ENCODE data around the gene TROAP.

Gene TROAP

DNA sequence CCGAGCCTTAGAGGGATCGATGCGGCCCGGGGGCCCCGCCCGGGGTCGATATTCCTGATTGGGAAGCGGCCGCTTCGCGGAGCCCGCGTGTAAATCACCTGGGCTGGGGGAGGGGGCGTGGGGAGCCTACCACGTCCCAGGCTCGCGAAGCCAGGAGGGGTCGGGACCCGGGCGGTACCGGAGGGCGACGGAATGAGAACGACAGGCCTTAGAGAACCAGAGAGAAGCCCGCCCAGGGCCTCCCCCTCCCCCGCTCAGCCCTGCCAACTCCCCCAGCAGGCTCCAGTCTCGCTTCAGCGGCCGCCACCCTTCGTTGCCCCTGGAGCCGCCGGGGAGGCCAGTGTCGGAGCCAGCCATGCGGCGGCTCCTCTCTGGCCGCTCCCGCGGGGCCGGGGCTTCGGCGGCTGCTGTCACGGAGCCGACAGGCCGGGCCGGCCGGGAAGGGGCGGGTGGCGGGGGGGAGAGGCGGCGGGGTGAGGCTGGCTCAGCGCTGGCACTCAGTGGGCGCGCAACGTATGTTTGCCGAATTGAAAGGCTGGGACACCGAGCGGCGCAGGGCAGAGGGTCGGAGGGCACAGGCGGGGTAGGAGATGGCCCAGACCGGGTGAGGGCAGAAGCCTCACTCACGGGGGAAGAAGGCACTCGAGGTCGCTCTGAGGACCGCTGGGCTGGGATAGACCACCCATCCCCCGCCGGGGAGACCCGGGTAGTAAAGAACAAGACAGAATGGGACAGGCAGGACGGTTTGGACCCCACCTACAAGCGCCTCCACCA, 22.2 kb downstream of the TROAP start:
- peak overlapping the region; percentile 49 for H3K4me3 ChIP-seq (ENCODE audit: low read depth, low read length)
- CTCF ChIA-PET: interaction anchor here (0.7 to 26.7 kb wide), 7 partner anchors 9 to 236 kb away, joined by 3 to 1125 read pairs (median 139); partner anchors contain the start of genes C1QL4 and PRPH
- no peak for DNase-seq (ENCODE audit: low read depth, low spot score)
- POLR2A ChIA-PET: no interaction called here
- TF ChIP-seq, protein P1, sequence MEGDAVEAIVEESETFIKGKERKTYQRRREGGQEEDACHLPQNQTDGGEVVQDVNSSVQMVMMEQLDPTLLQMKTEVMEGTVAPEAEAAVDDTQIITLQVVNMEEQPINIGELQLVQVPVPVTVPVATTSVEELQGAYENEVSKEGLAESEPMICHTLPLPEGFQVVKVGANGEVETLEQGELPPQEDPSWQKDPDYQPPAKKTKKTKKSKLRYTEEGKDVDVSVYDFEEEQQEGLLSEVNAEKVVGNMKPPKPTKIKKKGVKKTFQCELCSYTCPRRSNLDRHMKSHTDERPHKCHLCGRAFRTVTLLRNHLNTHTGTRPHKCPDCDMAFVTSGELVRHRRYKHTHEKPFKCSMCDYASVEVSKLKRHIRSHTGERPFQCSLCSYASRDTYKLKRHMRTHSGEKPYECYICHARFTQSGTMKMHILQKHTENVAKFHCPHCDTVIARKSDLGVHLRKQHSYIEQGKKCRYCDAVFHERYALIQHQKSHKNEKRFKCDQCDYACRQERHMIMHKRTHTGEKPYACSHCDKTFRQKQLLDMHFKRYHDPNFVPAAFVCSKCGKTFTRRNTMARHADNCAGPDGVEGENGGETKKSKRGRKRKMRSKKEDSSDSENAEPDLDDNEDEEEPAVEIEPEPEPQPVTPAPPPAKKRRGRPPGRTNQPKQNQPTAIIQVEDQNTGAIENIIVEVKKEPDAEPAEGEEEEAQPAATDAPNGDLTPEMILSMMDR (IDR thresholded peaks at IDR 0.05; ENCODE audit: insufficient read depth, low read length, missing control alignments): no peak

DNA sequence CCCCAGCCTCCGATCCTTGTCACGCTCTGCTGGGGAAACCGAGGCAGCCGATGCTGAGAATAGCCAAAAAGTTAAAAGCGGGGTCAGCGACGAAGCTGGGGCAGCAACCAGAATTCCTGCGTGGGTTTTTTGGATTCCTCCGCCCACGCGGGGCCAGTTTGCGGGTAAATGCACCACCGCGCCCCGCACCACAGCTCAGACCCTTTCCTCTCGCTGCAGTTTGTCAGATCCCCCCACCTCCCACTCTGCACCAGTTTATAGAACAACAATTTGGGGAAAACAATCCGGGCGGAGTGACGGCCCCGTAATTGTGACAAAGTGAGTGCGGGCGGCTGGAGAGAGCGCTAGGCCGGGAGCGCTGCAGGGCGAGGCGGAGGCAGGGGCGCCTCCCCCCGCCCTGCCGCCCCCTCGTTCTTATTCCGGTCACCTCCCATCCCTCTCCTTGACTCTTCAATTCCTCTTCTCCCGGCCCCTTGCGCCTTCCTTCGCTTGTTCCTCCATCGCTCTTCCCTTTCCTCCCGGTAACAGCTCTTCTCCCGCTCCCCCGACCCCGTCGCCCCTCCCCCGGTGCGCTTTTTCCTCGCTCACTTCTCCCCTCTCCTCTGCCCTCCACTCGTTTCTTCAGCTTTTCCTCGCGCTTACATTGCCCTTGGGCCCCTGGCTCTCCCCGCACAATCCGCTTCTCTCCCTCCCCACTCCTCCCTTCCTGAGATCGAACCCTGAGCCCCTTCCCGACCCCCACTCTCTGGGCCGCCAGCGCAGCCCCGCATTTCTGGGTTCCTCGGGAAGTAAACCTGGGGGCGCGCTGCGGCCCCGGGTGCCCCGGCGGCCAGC, 23.0 kb downstream of the TROAP start:
- DNase-seq (ENCODE audit: low read depth, low spot score): no peak
- ChIA-PET CTCF (interaction anchor here (0.7 to 26.7 kb wide), 16 partner anchors 8 to 236 kb away, joined by 3 to 1125 read pairs (median 14); partner anchors contain the start of genes C1QL4, PRPH and TROAP), POLR2A (no interaction called here)
- TF ChIP-seq, protein P1 (IDR thresholded peaks at IDR 0.05; ENCODE audit: insufficient read depth, low read length, missing control alignments): no peak
- H3K4me3 ChIP-seq (ENCODE audit: low read depth, low read length): peak overlapping the region; percentile 49

DNA sequence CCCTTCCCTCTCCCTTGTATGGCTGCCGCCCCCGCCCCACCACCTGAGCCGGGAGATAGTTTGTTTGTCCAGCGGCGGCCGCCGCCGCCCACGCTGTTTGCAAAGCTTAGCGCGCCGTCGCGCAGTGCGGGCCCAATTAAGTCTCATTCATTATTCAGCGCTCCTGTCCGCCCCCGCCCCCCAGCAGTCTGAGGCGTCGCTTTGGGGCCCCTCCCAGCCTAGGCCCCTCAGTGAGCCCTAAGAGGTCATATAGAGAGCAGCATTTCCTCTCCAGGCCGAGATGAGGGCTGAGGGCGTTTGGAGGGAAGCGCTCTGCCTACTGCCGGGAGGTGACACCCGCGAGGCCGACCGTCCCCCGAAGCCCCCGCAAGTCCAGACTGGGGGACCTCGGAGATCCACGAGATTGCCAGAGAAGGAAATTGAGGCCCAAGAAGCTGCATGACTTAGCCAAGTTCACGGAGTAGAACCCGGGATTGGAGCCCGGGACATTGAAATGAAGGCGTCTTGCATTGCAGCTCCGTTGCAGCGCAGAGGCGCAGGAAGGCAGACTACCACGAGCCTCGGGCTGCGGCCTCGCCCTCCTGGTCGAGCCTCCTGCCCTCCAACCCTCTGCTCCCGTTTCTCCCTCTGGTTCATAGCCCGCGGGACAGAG, 23.7 kb downstream of the TROAP start, which contains the start of gene DNAJC22:
TSS of gene DNAJC22 (plus strand) at position 230 of the 652 bp plus-strand sequence. CDS start 1,985 bp downstream, outside the sequence.
- DNase-seq (ENCODE audit: low read depth, low spot score): no peak
- CTCF ChIA-PET: interaction anchor here (0.8 to 26.7 kb wide), 30 partner anchors 11 to 259 kb away, joined by 3 to 1125 read pairs (median 5); partner anchors contain the start of genes C1QL4, MCRS1, PRPH and SPATS2
- TF ChIP-seq, protein P1 (IDR thresholded peaks at IDR 0.05; ENCODE audit: insufficient read depth, low read length, missing control alignments): no peak
- POLR2A ChIA-PET: no interaction called here
- H3K4me3 ChIP-seq (ENCODE audit: low read depth, low read length): peak within 1 kb of the TSS; percentile 49

DNA sequence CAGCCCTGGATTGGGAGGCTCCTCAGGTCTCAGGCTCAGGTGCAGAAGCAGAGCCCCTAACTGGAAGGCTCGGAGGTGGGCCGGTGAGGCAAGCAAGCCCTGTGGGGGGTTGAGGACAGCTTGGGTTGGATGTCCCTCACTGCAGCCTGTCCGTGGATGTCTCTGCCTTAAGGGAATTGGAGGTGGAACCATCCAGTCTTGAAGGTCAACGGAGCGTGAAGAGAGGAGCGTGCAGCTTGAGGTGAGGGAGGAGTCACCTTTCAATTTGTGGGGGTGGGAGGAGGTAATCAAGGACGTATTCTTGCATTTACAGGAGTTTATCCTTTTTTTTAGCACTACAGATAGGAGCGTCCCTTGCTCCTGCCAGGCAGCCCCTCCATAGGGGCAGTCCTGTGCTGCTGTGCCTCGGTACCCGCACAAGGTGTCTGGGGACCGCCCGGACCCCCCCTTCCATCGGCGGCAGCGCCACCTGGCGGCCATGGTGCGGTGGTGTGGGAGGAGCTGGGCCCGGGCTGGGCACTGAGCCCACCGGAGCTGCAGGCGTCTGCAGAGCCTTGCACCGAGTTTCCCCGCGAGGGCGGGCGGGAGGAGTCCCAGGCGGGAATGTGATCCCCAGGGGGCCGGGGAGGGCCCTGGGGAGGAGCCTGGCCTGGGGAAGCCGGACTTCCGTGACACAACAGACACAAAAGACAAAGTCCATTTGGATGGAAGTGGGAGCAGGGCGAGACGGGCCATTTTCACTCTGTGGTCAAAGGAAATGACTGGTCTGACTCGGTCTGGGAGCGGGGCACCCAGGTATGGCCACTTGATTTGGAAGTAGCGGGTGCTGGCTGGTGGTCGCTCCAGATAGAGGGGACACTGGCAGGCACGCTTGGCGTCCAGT, 24.5 kb downstream of the TROAP start:
- H3K4me3 ChIP-seq (ENCODE audit: low read depth, low read length): peak overlapping the region; percentile 47
- TF ChIP-seq, protein P1 (IDR thresholded peaks at IDR 0.05; ENCODE audit: insufficient read depth, low read length, missing control alignments): peak; percentile 96
- no peak for DNase-seq (ENCODE audit: low read depth, low spot score)
- POLR2A ChIA-PET: no interaction called here
- CTCF ChIA-PET: interaction anchor here (0.6 to 26.7 kb wide), 48 partner anchors 10 to 274 kb away, joined by 3 to 1125 read pairs (median 5); partner anchors contain the start of genes C1QL4, MCRS1, PRPH and SPATS2

DNA sequence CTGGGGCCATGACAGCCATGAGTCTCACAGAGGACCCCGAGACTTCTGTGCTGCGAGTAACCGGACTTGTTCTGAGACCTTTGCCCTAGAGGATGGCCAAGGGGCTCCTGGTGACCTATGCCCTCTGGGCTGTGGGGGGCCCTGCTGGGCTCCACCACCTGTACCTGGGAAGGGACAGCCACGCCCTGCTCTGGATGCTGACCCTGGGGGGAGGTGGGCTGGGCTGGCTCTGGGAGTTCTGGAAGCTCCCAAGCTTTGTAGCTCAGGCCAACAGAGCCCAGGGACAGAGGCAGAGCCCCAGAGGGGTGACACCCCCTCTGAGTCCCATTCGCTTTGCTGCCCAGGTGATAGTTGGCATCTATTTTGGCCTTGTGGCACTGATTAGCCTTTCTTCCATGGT, 25.7 kb downstream of the TROAP start:
- H3K4me3 ChIP-seq (ENCODE audit: low read depth, low read length): no peak overlapping the region
- no peak for DNase-seq (ENCODE audit: low read depth, low spot score)
- CTCF ChIA-PET: interaction anchor here (1.0 to 26.7 kb wide), 8 partner anchors 9 to 233 kb away, joined by 3 to 1125 read pairs (median 89); partner anchors contain the start of genes C1QL4 and PRPH
- POLR2A ChIA-PET: no interaction called here
- TF ChIP-seq, protein P1 (IDR thresholded peaks at IDR 0.05; ENCODE audit: insufficient read depth, low read length, missing control alignments): no peak

Data from AG04449 (cell line).